GM08714 (cell line): ENCODE measurements around the gene EIF4E.

Experiments
- H3K4me3 ChIP-seq: fragments of 200-500 bp; sonication (Bioruptor generic); 2 replicates; pipeline ENCODE4 v1.5.1; 2014; ENCODE audit warnings: mild to moderate bottlenecking, low read length, inconsistent platforms
- ZNF274 ChIP-seq: IDR thresholded peaks from 2 replicates; pipeline ENCODE4 v1.6.1; 2012; ENCODE audit warnings: mild to moderate bottlenecking, low read depth, low read length

The EIF4E gene

GRCh38 chr4:98928505-98929340, at the start of gene EIF4E:
Gene EIF4E (minus strand): TSS chr4:98929133. CDS start chr4:98929112, 21 bp downstream.
- no peak for TF ChIP-seq ZNF274
- H3K4me3 ChIP-seq: peak within 1 kb of the TSS; percentile 85

GRCh38 chr4:98977557-98977956, 48.6 kb upstream of the EIF4E start:
- no peak for TF ChIP-seq ZNF274
- H3K4me3 ChIP-seq: no peak overlapping the region

- TF ChIP-seq ZNF274: no peak
- no peak overlapping the region for H3K4me3 ChIP-seq
These were observed 47.8 kb upstream of the EIF4E start for GRCh38 chr4:98976716-98977115.

- no peak overlapping the region for H3K4me3 ChIP-seq
- no peak for TF ChIP-seq ZNF274
These were observed 41.2 kb upstream of the EIF4E start for GRCh38 chr4:98969878-98970785.

- no peak overlapping the region for H3K4me3 ChIP-seq
- no peak for TF ChIP-seq ZNF274
These were observed 38.9 kb upstream of the EIF4E start for GRCh38 chr4:98967786-98968329.

GRCh38 chr4:98966926-98967325, 38.0 kb upstream of the EIF4E start:
- no peak for TF ChIP-seq ZNF274

GRCh38 chr4:98963538-98964433, 34.9 kb upstream of the EIF4E start:
- H3K4me3 ChIP-seq: no peak overlapping the region
- no peak for TF ChIP-seq ZNF274

More at GRCh38 chr4:98966926-98967325, 38.0 kb upstream of the EIF4E start:
- H3K4me3 ChIP-seq: no peak overlapping the region

- no peak for TF ChIP-seq ZNF274
- no peak overlapping the region for H3K4me3 ChIP-seq
These were observed 32.8 kb upstream of the EIF4E start for GRCh38 chr4:98961770-98962169.

GRCh38 chr4:98959411-98959810, 30.5 kb upstream of the EIF4E start:
- H3K4me3 ChIP-seq: no peak overlapping the region
- TF ChIP-seq ZNF274: no peak

- TF ChIP-seq ZNF274: no peak
- no peak overlapping the region for H3K4me3 ChIP-seq
These were observed 29.1 kb upstream of the EIF4E start for GRCh38 chr4:98958065-98958464.

GRCh38 chr4:98955229-98955628, 26.3 kb upstream of the EIF4E start:
- H3K4me3 ChIP-seq: no peak overlapping the region
- no peak for TF ChIP-seq ZNF274

- no peak for TF ChIP-seq ZNF274
- H3K4me3 ChIP-seq: no peak overlapping the region
These were observed 22.8 kb upstream of the EIF4E start for GRCh38 chr4:98951710-98952109.

GRCh38 chr4:98950925-98951324, 22.0 kb upstream of the EIF4E start:
- no peak for TF ChIP-seq ZNF274
- H3K4me3 ChIP-seq: no peak overlapping the region
